Measurements from ENCODE around the gene ZBTB9.
"Not testable (repeated sequence)": the region's sequence is repeated elsewhere in the genome, so short reads cannot be mapped to it uniquely, and the experiment has no call there.

Gene ZBTB9

DNA sequence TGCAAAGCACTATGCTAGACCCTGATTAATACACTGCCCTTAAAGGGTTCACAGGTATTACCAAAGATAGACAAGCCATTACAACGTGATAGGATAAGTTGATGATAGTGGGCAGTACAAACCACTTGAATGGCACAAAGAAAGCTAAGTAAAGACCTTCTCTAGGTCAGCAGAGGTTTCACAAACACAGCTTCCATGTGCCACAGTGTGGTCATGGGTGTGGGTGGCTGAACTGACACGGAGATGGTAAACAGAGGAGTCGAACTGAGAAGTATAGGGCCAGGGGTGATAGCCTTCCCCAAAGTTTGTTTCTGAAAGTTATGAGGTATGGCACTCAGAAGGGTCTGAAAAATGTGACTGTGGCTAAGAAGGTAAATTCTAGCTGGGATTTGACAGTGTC, 4.3 kb downstream of the ZBTB9 start:
- in situ Hi-C loops (cut with MboI; ENCODE audit: low sequenced_read_pairs), result no loop called here

DNA sequence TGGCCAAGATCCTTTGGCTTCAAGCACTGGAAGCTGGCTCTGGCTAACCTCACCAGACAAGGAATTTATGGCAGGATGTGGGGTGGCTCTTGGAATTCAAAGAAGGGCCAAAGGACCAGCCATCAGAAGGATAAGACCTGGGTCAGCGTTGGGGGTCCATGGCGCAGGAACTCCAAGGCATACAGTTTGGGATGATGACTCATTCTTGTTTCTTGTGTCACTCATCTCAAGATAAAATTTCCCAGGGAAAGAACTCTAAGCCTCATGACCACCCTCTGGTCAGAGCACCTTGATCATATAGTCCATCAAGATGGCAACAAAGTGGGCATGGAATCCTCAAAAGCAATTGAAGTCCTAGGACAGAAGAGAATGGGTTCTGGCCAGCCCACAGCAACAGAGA, 4.8 kb downstream of the ZBTB9 start:
- in situ Hi-C loops (cut with MboI; ENCODE audit: low sequenced_read_pairs), result no loop called here

DNA sequence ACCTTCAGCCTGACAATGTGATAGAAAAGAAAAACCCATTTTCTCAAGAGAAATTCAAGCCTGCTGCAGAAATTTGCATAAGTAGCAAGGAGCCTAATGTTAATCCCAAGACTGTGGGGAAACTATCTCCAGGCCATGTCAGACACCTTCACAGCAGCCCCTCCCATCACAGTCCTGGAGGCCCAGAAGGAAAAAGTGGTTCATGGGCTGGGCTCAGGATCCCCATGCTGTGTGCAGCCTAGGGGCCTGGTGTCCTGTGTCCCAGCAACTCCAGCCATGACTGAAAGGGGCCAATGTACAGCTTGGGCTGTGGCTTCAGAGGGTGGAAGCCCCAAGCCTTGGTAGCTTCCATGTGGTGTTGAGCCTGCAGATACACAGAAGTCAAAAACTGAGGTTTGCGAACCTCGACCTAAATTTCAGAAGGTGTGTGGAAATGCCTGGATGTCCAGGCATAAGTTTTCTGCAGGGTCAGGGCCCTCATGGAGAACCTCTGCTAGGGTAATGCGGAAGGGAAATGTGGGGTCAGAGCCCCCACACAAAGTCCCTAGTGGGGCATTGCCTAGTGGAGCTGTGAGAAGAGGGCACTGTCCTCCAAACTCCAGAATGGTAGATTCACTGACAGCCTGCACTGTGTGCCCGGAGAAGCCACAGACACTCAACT, 11.8 kb downstream of the ZBTB9 start:
- in situ Hi-C loops (cut with MboI; ENCODE audit: low sequenced_read_pairs), result no loop called here

DNA sequence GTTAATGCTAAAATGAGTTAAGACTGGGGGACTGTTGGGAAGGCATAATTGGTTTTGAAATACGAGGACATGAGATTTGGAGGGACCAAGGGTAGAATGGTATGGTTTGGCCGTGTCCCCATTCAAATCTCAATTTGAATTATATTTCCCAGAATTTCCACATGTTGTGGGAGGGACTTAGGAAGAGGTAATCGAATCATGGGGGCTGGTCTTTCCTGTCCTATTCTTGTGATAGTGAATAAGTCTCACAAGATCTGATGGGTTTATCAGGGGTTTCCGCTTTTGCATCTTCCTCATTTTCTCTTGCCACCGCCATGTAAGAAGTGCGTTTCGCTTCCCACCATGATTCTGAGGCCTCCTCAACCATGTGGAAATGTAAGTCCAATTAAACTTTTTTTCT, 12.7 kb downstream of the ZBTB9 start:
- in situ Hi-C loops (cut with MboI; ENCODE audit: low sequenced_read_pairs), result no loop called here

DNA sequence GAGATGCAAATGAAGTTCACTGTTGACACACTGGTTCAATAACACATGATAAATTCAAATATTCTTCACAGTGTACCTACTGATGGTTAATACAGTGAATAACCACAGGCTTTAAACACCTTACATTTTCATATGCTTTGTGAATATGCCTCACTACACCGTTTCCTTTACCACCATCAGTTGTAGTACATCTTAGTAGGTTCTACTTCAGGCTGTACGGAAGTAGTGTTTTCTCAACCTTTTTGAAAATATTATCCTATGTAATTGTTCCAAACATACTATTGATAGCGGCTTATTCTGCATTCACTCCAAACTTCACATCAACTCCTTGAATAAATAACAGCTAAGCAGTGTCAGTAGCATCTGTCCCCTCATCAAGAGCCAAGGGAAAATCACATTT, 15.3 kb downstream of the ZBTB9 start:
- in situ Hi-C loops (cut with MboI; ENCODE audit: low sequenced_read_pairs), result no loop called here

DNA sequence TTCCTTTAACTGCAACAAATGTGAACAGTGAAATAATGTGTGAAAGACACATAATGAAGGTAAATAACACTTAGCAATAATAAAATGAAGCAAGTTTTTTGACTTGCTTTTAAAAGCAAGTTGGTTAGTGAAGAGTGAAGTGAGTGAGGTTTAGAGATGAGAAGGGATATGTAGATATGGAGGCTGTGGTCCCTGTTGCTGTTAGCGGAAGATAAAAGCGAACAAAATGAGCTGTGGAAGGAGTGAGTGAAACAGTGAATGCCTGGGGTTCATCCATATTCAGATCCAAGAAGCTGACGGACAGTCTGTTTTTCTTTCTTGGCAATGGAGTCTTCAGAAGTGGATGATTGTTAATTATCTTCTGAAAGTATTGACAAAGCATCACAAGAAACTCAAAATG, 23.5 kb downstream of the ZBTB9 start:
- in situ Hi-C loops (cut with MboI; ENCODE audit: low sequenced_read_pairs), result no loop called here

GRCh38 chr6:33481192-33481591, 26.8 kb downstream of the ZBTB9 start:
- in situ Hi-C loops (cut with MboI; ENCODE audit: low sequenced_read_pairs), result no loop called here

DNA sequence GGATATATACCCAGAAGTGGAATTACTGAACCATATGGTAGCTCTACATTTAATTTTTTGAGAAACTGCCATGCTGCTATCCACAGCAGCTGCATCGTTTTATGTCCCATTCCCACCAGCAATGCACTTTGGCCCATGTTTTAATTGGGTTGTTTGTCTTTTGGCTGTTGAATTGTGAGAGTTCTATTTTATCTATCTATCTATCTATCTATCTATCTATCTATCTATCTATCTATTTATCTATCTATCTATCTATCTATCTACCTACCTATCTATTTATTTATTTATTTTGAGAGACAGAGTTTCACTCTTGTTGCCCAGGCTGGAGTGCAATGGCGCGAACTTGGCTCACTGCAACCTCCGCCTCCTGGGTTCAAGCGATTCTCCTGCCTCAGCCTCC, 28.2 kb downstream of the ZBTB9 start:
- in situ Hi-C loops (cut with MboI; ENCODE audit: low sequenced_read_pairs), result not testable (repeated sequence)

DNA sequence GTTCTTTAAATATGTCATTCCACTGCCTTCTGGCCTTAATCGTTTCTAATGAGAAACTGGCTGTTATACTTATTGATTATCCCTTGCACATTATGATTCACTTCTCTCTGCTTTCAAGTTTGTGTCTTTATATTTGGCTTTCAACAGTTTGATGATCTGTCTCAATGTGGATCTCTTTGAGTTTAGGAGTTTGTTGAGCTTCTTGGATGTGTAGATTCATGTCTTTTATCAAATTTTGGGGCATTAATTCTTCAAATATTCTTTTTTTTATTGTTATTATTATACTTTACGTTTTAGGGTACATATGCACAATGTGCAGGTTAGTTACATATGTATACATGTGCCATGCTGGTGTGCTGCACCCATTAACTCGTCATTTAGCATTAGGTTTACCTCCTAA, 29.3 kb downstream of the ZBTB9 start:
- in situ Hi-C loops (cut with MboI; ENCODE audit: low sequenced_read_pairs), result no loop called here

GRCh38 chr6:33484673-33485262, 30.4 kb downstream of the ZBTB9 start:
- in situ Hi-C loops (cut with MboI; ENCODE audit: low sequenced_read_pairs), result not testable (repeated sequence)

- in situ Hi-C loops (cut with MboI; ENCODE audit: low sequenced_read_pairs), result not testable (repeated sequence)
Measured at GRCh38 chr6:33485680-33486079, 31.3 kb downstream of the ZBTB9 start.

DNA sequence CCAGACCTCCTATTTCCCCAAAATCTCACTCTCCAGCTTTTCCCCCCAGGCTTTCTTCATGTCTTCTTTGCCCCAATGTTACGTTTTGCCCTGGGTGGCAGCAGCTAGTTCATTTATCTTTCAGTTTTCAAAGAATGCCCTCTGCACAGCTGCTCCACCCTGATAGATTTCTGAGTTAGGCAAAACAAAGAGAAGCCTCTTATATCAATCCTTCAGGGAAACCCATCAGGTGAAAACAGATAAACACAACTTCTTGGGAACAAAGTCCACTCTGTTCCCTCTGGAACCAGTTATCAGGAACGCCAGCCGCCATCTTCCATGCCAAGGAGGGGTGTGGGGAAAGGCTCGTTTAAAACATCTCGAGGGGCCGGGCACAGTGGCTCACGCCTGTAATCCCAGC, 34.0 kb downstream of the ZBTB9 start:
- in situ Hi-C loops (cut with MboI; ENCODE audit: low sequenced_read_pairs), result no loop called here

DNA sequence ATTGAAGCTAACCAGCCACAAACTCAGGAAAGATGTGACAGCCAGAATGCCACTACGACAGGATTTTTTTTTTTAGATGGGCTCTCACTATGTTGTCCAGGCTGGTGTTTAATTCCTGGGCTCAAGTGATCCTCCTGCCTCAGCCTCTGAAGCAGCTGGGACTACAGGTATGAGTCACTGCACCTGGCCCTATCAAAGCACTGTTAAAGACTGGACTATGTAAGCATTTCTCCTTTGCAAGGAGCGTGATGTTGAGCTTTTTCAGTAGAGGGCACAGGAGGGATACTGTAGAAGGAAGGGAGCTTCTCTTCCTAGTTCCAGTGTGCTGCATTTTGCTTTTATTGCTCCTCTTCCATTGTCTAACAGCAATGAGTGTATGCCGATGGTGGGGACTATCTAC, 35.8 kb downstream of the ZBTB9 start:
- in situ Hi-C loops (cut with MboI; ENCODE audit: low sequenced_read_pairs), result no loop called here

GRCh38 chr6:33490621-33491020, 36.2 kb downstream of the ZBTB9 start:
- in situ Hi-C loops (cut with MboI; ENCODE audit: low sequenced_read_pairs), result no loop called here

DNA sequence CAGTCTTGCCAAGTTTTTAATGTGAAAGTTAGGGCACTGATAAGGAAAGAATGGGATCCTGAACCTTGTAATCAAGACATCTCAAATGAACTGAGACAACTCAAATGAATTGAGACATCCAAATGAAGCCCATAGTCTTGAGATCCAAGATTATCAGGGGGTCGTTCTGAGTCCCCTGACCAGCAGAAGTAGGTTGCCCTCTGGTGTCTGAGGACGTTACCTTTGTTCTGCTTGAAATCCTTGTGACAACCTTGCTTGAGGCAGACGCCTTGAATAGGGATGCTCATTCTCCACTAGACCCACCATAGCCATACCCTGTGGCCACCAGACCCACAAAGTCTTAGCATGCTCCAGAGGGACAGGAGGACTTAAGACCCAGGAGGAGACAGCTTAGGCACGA, 37.7 kb downstream of the ZBTB9 start:
- in situ Hi-C loops (cut with MboI; ENCODE audit: low sequenced_read_pairs), result no loop called here

DNA sequence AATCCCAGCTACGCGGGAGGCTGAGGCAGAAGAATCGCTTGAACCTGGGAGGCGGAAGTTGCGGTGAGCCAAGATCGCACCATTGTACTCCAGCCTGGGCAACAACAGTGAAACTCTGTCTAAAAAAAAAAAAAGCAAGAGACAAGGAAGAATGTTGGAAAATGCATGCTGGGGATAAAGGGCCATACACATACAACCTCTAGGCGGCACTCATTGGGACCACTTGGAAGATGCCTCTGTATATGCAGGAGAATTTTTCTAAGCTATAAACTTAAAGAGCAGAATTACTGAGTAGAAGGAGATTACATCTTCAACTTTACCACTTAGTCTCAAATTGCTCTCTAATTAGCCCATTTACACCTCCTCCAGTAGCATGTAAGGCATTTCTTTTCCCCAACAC, 42.8 kb downstream of the ZBTB9 start:
- in situ Hi-C loops (cut with MboI; ENCODE audit: low sequenced_read_pairs), result no loop called here

- in situ Hi-C loops (cut with MboI; ENCODE audit: low sequenced_read_pairs), result no loop called here
Measured at GRCh38 chr6:33502486-33502885, 48.1 kb downstream of the ZBTB9 start.

DNA sequence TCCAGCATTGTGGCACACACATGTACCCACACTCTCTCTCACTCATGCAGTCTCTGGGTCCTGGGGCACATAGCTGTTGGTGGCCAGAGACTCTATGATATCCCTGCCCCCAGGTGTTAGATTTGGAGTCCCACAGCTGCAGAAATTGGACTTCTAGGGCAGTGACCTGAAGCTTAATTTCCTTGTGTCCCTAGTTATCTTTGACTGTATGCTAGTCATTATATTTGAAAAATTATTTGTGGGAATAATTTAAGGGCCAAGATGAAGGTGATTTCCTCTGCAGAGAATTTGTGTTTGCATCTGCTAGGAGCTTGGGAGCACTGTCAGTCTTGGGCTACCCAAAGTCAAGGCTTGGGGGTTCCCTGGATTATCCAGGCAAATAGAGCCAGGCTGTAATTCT, 50.1 kb downstream of the ZBTB9 start:
- in situ Hi-C loops (cut with MboI; ENCODE audit: low sequenced_read_pairs), result no loop called here

GRCh38 chr6:33505548-33506370, 51.4 kb downstream of the ZBTB9 start:
- in situ Hi-C loops (cut with MboI; ENCODE audit: low sequenced_read_pairs), result no loop called here
